GM23338 (cell line): ENCODE data around the gene HIGD2B. TPM values are rescaled to one million over a fixed set of nuclear protein-coding genes. Genes with fewer than 3 reads are reported as not detected.
"Not testable (repeated sequence)": the region's sequence is repeated elsewhere in the genome, so short reads cannot be mapped to it uniquely, and the experiment has no call there.

Experiments
- ATAC-seq: fragments of 200-7000 bp; cut with Tn5 transposase; 3 replicates; pipeline ENCODE4 v1.9.1; 2020
- DNase-seq: peaks from one replicate; pipeline ENCODE4 v3.0.0-alpha.2; 2015; ENCODE audit warnings: low spot score
- H2AFZ ChIP-seq: fragments of 200-600 bp; sonication (generic); 2 replicates; pipeline ENCODE4 v1.8.0; 2016; ENCODE audit warnings: antibody characterized with exemption, mild to moderate bottlenecking, moderate library complexity
- H3F3A ChIP-seq: fragments of 200-600 bp; sonication (generic); replicated peaks from 2 replicates; pipeline ENCODE4 v1.8.0; 2017; ENCODE audit warnings: antibody characterized with exemption, mixed run types, low read depth
- H3K27ac ChIP-seq: fragments of 200-600 bp; sonication (generic); 2 replicates; pipeline ENCODE4 v1.6.1; 2016; ENCODE audit warnings: low read depth
- H3K27me3 ChIP-seq: fragments of 200-600 bp; sonication (generic); 2 replicates; pipeline ENCODE4 v1.8.0; 2016; ENCODE audit warnings: mild to moderate bottlenecking, mixed run types, moderate library complexity; ENCODE audit not compliant: insufficient read depth
- H3K36me3 ChIP-seq: fragments of 200-600 bp; sonication (generic); 2 replicates; pipeline ENCODE4 v1.8.0; 2016; ENCODE audit warnings: mild to moderate bottlenecking; ENCODE audit not compliant: insufficient read depth
- H3K4me1 ChIP-seq: fragments of 200-600 bp; sonication (generic); 2 replicates; pipeline ENCODE4 v1.8.0; 2016; ENCODE audit warnings: mild to moderate bottlenecking, moderate library complexity; ENCODE audit not compliant: insufficient read depth
- H3K4me2 ChIP-seq: fragments of 200-600 bp; sonication (generic); 2 replicates; pipeline ENCODE4 v1.7.1; 2017; ENCODE audit warnings: mixed run types
- H3K4me3 ChIP-seq: fragments of 200-600 bp; sonication (generic); 2 replicates; pipeline ENCODE4 v1.6.1; 2016; ENCODE audit warnings: mixed run types
- H3K79me2 ChIP-seq: fragments of 200-600 bp; sonication (generic); replicated peaks from 2 replicates; pipeline ENCODE4 v1.8.0; 2017; ENCODE audit warnings: mild to moderate bottlenecking; ENCODE audit not compliant: insufficient read depth
- H3K9me2 ChIP-seq: fragments of 200-600 bp; sonication (generic); 2 replicates; pipeline ENCODE4 v1.8.0; 2017; ENCODE audit not compliant: insufficient read depth
- H4K20me1 ChIP-seq: fragments of 200-600 bp; sonication (generic); replicated peaks from 2 replicates; pipeline ENCODE4 v1.8.0; 2017; ENCODE audit warnings: mild to moderate bottlenecking; ENCODE audit not compliant: insufficient read depth
- H3K27ac Mint-ChIP-seq: 2 replicates; pipeline ENCODE4 v1.8.0; 2020; ENCODE audit warnings: inconsistent platforms, mild to moderate bottlenecking, moderate library complexity, mixed read lengths
- H3K27me3 Mint-ChIP-seq: 3 replicates; pipeline ENCODE4 v1.8.0; 2022; ENCODE audit warnings: low read depth, mild to moderate bottlenecking, moderate library complexity, mixed read lengths, inconsistent platforms; ENCODE audit not compliant: insufficient read depth, poor library complexity
- H3K36me3 Mint-ChIP-seq: 3 replicates; pipeline ENCODE4 v1.8.0; 2021; ENCODE audit warnings: low read depth, mild to moderate bottlenecking, inconsistent platforms, moderate library complexity, mixed read lengths
- H3K4me1 Mint-ChIP-seq: 3 replicates; pipeline ENCODE4 v1.8.0; 2020; ENCODE audit warnings: mild to moderate bottlenecking, inconsistent platforms, mixed read lengths
- H3K4me3 Mint-ChIP-seq: 3 replicates; pipeline ENCODE4 v1.8.0; 2021; ENCODE audit warnings: moderate library complexity, mild to moderate bottlenecking, inconsistent platforms, mixed read lengths
- H3K9me3 Mint-ChIP-seq: 3 replicates; pipeline ENCODE4 v1.8.0; 2020; ENCODE audit warnings: moderate library complexity, mild to moderate bottlenecking, inconsistent platforms, mixed read lengths
- polyA plus RNA-seq: library from polyadenylated mRNA; unstranded; fragments of >200 nt; fragmentation: Nextera tagmentation; extraction: Ambion mirVana; gene quantifications from 2 replicates; pipeline ENCODE4 v1.2.1, GENCODE V29; 2016
- total RNA-seq: library from RNA; depleted of rRNA; stranded (reverse); fragments of >200 nt; shearing (Covaris generic); gene quantifications from 2 replicates; pipeline ENCODE4 v1.2.3, GENCODE V29; 2014

The HIGD2B gene
- total and polyA plus RNA-seq, 2 experiments from 2014 or later = not detected

- not testable (repeated sequence) for DNase-seq, H4K20me1 ChIP-seq, H3K9me2 ChIP-seq, H3K27me3 Mint-ChIP-seq, H2AFZ ChIP-seq, H3K4me1 ChIP-seq, ATAC-seq, H3K27ac ChIP-seq, H3K4me3 ChIP-seq, H3K36me3 Mint-ChIP-seq, H3K4me1 Mint-ChIP-seq, H3K27ac Mint-ChIP-seq, H3F3A ChIP-seq, H3K36me3 ChIP-seq, H3K4me2 ChIP-seq, H3K79me2 ChIP-seq, H3K27me3 ChIP-seq, H3K4me3 Mint-ChIP-seq, H3K9me3 Mint-ChIP-seq
These were observed 24.9 kb downstream of the HIGD2B start for GRCh38 chr15:72661081-72661480.

GRCh38 chr15:72656014-72656413, 30.0 kb downstream of the HIGD2B start:
- H3K9me3 Mint-ChIP-seq, H3K4me2 ChIP-seq, H3K9me2 ChIP-seq, ATAC-seq, DNase-seq, H3K27ac Mint-ChIP-seq, H3K4me1 ChIP-seq, H4K20me1 ChIP-seq, H3K36me3 ChIP-seq, H3K27me3 ChIP-seq, H3K4me3 ChIP-seq, H2AFZ ChIP-seq, H3K27ac ChIP-seq, H3K4me3 Mint-ChIP-seq, H3K4me1 Mint-ChIP-seq, H3K36me3 Mint-ChIP-seq, H3F3A ChIP-seq, H3K27me3 Mint-ChIP-seq, H3K79me2 ChIP-seq: not testable (repeated sequence)

DNA sequence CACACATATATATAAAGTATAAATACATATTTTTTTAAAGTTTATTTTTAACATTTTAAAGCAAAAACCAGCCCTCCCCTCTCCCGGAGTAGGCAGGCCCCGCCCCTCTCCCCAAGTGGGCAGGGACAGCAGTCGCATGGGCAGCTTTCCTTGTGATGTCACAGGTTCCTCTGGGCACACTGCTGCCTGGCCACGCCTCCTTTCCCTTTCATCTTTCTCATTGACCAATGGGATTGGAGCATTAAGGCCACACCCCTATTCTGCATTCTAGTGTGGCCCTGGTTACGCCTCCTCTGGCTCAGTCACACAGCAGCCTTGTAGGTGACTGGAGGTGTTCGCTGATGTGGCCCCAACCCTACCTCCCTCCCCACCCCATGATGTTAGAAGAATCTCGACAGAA, 31.6 kb downstream of the HIGD2B start, which contains the start of gene GOLGA6B:
Gene GOLGA6B (plus strand): TSS at position 301 of the 400 bp plus-strand sequence. CDS start 41 bp downstream, at position 342.
- not testable (repeated sequence) for H3K4me1 ChIP-seq, H4K20me1 ChIP-seq, ATAC-seq, H3K4me3 ChIP-seq, H3K27me3 ChIP-seq, H3K4me1 Mint-ChIP-seq, H3K27ac ChIP-seq, H3K4me3 Mint-ChIP-seq, H3K27me3 Mint-ChIP-seq, H3K79me2 ChIP-seq, H3K4me2 ChIP-seq, H2AFZ ChIP-seq, H3K9me3 Mint-ChIP-seq, H3K36me3 ChIP-seq, H3K36me3 Mint-ChIP-seq, H3K9me2 ChIP-seq, H3F3A ChIP-seq, DNase-seq, H3K27ac Mint-ChIP-seq

DNA sequence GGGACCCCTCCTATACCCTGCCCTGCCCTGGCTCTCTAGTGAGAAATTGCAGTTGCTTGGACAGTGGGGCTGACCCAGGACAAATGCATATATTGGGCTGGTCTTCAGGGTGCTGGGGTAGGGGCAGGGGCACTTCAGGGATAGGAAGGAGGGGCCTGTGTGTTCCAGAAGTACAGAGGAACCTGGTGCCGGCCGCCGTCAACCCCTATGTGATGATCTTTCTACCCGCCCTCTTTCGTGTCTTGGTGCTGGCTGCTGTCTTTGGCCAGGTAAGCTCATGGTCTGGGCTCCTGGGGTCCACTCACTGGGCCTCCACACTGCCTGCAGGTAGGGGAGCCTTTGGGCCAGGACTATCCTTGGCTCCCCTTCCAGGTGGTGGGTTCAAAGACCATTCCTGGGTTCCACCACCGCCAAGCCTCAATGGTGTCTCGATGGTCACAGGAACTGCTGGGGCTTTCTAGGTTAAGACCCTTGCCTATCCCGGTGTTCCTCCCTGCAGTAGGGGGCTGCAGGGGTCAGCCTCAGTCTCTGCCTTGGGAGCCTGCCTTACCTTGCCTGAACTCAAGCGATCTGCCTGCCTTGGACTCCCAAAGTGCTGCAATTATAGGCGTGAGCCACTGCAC, 37.2 kb downstream of the HIGD2B start:
- not testable (repeated sequence) for H3K4me1 ChIP-seq, H3K79me2 ChIP-seq, DNase-seq, ATAC-seq, H3K36me3 Mint-ChIP-seq, H4K20me1 ChIP-seq, H3K36me3 ChIP-seq, H2AFZ ChIP-seq, H3K9me3 Mint-ChIP-seq, H3F3A ChIP-seq, H3K27me3 Mint-ChIP-seq, H3K27me3 ChIP-seq, H3K4me3 Mint-ChIP-seq, H3K9me2 ChIP-seq, H3K4me1 Mint-ChIP-seq, H3K4me3 ChIP-seq, H3K4me2 ChIP-seq, H3K27ac Mint-ChIP-seq, H3K27ac ChIP-seq

DNA sequence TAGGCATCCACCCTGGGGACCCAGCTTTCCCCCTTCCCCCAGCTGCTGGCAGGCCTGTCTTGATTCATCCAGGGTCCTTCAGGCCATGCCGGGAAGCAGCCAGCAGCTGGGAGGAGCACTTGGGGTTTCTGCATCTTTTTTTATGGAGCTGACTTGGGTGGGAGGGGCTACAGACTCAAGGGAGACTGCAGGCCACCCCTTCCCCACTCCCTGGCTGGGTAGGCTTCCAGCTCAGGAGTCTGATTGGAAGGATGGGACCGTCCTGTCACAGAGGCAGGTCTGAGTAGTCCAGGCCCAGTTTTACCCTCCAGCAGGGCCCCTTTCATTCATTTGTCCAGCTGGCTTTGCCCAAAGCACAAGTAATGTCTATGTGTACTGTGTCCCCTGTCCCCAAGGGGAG, 43.7 kb downstream of the HIGD2B start:
- not testable (repeated sequence) for H3K36me3 Mint-ChIP-seq, H3K36me3 ChIP-seq, H3K9me2 ChIP-seq, H3K79me2 ChIP-seq, H3K27ac Mint-ChIP-seq, DNase-seq, H3K4me2 ChIP-seq, H3K27ac ChIP-seq, H4K20me1 ChIP-seq, H2AFZ ChIP-seq, H3F3A ChIP-seq, H3K4me3 ChIP-seq, H3K4me1 Mint-ChIP-seq, H3K27me3 Mint-ChIP-seq, H3K4me1 ChIP-seq, H3K27me3 ChIP-seq, H3K9me3 Mint-ChIP-seq, H3K4me3 Mint-ChIP-seq
- ATAC-seq = peak; percentile 88

DNA sequence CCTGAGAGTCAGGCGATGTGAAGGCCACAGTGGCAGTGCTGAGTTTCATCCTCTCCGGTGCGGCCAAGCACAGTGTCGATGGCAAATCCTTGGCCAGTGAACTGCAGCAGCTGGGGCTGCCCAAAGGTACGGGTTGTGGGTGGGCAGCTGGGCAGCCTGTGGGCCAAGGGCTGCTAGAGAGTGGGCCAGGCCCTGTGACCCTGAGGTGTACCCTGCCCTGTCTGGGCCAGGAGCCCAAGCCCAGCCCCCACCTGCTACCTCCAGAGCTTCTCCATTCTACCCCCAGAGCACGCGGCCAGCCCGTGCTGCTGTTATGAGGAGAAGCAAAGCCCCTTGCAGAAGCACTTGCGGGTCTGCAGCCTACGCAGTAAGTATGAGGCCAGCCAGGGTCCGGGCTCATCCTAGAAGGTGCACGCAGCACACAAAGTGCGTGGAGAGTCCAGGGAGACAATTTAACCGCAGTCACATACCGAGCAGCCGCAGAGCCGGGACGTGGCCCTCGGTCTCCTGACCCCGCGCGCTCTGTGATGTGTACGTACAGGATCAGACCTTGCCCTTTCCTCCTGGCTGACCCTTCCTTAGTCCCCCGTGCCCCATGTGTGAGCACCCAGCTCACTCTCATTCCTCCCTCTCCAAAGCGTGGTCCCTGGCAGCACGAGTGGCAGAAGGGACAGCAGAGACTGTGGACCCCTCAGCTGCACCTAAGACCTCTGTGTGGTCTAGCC, 46.1 kb downstream of the HIGD2B start:
- H3K4me2 ChIP-seq, H4K20me1 ChIP-seq, H3K4me3 ChIP-seq, H3K27me3 ChIP-seq, H3K4me1 ChIP-seq, H3K9me2 ChIP-seq, H3K27me3 Mint-ChIP-seq, DNase-seq, ATAC-seq, H2AFZ ChIP-seq, H3K27ac Mint-ChIP-seq, H3K27ac ChIP-seq, H3K9me3 Mint-ChIP-seq, H3K36me3 Mint-ChIP-seq, H3K4me3 Mint-ChIP-seq, H3K79me2 ChIP-seq, H3K4me1 Mint-ChIP-seq, H3K36me3 ChIP-seq, H3F3A ChIP-seq: not testable (repeated sequence)
